Erythroblast (primary cell): Measurements from ENCODE around the gene ACR.
"Not testable (repeated sequence)": the region's sequence is repeated elsewhere in the genome, so short reads cannot be mapped to it uniquely, and the experiment has no call there.

Experiments
- DNase-seq, 2 experiments: peaks; one replicate each; lab custom pipeline; 2025; lab: John Stamatoyannopoulos, UW
- GATA1 ChIP-seq: IDR thresholded peaks from 2 replicates; pipeline ENCODE4 v1.6.1; 2011; ENCODE audit warnings: low read depth, mild to moderate bottlenecking, control low read depth, low read length, moderate library complexity
- POLR2A ChIP-seq: IDR thresholded peaks from 2 replicates; pipeline ENCODE4 v1.6.1; 2011; ENCODE audit warnings: mild to moderate bottlenecking, low read length

Gene ACR

DNA sequence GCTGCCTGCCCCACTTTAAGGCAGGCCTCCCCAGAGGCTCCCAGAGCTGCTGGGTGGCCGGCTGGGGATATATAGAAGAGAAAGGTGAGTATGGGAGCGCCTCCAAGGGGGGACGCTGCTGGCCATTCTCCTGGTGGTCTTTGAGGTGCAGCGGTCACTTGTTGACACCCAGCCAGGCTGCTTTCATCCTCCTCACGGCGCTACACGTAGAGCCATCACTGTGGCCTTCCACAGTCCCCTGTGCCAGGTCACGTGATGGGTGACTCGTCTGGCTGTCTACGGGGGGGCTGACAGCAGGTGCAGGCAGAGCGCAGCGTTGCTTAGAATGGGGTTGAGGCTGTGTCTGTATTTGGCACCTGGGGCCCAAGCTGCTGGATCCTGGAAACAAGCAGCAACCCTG, 1.9 kb downstream of the ACR start:
- TF ChIP-seq POLR2A (no peak), GATA1 (no peak)
- DNase-seq: no peak

DNA sequence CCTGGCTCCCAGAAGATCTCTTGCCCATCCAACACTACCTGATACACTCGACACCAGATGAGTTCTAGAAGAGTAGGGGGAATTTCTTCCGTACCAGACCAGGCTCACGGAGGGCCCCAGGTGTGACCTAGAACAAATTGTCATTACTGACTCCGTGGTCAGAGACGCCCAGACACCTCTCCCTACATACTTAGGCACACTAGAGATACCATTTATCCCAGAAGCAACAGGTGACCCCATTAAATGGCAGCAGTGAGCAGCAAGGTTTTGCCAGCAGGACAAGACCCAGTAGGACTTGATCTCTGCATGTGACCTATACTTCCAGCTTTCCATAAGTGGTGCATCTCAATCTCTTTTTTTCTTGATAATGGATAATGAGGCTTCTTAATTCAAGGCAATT, 2.7 kb downstream of the ACR start:
- DNase-seq: not testable (repeated sequence)

DNA sequence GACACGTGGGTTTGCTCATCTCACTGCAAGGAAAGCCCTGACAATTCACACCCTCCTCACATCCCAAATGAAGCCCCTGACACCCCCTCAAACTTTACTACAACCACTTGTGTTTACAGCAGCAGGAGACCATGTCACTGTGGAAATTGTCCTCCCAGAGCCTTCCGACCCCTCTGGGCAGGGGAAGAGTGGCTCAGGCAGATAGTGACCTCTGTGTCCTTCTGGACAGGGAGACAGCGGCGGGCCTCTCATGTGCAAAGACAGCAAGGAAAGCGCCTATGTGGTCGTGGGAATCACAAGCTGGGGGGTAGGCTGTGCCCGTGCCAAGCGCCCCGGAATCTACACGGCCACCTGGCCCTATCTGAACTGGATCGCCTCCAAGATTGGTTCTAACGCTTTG, 6.4 kb downstream of the ACR start:
- not testable (repeated sequence) for DNase-seq

DNA sequence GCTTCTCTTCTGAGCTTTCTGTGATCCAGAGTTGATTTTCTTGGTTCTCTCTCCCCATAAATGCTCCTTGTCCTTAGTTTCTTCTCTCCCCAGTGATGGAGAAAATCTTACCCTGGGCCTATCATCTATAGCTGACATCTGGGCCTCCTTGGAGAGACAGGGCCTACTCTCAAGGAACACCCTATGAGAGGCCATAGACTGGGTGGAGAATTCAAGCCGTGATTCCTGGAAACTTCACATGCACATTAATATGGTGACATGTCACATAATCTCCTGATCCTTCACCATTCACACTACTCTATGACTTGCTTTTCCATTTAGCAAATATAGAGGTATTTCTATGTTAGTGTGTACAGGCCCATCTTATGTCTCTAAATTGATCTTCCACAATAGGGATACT, 9.5 kb downstream of the ACR start:
- not testable (repeated sequence) for DNase-seq

DNA sequence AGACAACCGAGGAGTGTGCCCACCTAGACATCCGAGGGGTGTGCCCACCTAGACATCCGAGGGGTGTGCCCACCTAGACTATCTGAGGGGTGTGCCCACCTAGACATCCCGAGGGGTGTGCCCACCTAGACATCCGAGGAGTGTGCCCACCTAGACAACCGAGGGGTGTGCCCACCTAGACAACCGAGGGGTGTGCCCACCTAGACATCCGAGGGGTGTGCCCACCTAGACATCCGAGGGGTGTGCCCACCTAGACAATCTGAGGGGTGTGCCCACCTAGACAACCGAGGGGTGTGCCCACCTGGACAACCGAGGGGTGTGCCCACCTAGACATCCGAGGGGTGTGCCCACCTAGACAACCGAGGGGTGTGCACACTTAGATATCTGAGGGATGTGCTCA, 10.6 kb downstream of the ACR start:
- DNase-seq: not testable (repeated sequence)

DNA sequence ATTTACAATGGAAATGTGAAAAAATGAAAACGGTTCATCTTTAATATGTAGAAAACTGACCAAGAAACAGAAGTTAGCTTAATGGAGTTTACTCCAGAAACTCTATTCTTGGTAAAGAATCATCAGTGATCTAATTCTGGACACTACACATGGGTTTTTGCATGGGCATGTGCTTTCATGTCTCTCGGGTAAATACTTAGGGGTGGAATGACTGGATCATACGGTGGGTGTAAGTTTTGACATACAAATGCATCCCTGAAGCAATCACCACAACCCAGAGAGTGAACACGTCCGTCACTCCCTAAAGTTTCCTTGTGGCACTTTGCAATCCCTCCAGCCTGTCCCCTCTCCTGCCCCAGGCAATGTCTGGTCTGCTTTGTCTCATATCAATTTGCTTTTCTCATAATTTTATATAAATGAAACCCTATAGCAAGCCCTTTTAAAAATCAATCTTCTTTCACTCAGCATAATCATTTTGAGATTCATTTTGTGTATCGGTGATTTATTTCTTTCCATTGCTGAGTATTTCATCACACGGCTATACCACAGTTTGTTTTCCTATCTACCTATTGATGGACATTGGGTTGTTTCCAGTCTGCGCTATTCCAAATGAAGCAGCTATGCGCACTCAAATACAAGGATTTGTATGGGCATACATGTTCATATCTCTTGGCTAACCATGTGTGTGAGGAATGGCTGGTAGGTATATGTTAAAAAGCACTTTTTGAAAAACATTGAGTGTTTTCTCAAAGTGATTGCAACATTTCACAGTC, 11.5 kb downstream of the ACR start:
- not testable (repeated sequence) for DNase-seq

DNA sequence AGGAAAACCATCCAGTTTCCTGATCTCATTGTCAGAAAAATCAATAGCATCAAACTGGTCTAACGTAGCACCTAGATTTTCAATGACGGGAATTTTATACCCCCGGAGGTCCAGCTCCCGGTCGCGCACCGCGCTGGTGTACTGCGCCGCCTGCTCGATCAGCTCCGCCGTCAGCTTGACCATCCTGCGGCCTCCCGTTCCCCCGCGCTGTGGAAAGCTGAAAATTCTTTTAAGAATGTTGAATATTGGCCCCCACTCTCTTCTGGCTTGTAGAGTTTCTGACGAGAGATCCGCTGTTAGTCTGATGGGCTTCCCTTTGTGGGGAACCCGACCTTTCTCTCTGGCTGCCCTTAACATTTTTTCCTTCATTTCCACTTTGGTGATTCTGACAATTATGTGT, 17.2 kb downstream of the ACR start:
- DNase-seq: not testable (repeated sequence)

DNA sequence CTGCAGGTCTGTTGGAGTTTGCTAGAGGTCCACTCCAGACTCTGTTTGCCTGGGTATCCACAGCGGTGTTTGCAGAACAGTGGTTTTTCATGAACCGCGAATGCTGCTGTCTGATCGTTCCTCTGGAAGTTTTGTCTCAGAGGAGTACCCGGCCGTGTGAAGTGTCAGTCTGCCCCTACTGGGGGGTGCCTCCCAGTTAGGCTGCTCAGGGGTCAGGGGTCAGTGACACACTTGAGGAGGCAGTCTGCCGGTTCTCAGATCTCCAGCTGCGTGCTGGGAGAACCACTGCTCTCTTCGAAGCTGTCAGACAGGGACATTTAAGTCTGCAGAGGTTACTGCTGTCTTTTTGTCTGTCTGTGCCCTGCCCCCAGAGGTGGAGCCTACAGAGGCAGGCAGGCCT, 18.4 kb downstream of the ACR start:
- not testable (repeated sequence) for DNase-seq

DNA sequence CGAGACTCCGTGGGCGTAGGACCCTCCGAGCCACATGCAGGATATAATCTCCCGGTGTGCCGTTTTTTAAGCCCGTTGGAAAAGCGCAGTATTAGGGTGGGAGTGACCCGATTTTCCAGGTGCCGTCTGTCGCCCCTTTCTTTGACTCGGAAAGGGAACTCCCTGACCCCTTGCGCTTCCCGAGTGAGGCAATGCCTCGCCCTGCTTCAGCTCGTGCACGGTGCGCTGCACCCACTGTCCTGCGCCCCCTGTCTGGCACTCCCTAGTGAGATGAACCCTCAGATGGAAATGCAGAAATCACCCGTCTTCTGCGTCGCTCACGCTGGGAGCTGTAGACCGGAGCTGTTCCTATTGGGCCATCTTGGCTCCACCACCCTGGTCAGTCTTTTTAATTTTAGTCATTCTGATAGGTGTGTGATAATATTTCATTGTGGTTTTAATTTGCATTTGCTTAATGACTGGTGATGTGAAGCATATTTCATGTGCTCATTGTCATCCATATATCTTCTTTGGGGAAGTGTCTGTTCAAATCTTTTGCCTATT, 19.0 kb downstream of the ACR start:
- peak; percentile 44 to 62 for DNase-seq

DNA sequence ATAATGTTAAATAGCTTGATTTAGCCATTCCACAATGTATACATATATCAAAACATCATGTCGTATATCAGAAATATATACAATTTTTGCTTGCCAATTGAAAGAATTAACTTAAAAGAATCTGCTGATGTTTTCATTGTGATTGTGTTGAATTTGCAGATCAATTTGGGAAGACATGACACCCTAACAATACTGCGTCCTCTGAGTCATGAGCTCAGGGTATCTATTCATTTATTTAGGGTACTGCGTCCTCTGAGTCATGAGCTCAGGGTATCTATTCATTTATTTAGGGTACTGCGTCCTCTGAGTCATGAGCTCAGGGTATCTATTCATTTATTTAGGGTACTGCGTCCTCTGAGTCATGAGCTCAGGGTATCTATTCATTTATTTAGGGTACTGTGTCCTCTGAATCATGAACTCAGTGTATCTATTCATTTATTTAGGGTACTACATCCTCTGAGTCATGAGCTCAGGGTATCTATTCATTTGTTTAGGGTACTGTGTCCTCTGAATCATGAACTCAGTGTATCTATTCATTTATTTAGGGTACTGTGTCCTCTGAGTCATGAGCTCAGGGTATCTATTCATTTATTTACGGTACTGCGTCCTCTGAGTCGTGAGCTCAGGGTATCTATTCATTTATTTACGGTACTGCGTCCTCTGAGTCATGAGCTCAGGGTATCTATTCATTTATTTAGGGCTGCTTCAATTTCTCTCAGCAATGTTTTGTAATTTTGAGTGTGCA, 21.8 kb downstream of the ACR start:
- peak in 1 of 2 experiments; percentile 25 for DNase-seq

DNA sequence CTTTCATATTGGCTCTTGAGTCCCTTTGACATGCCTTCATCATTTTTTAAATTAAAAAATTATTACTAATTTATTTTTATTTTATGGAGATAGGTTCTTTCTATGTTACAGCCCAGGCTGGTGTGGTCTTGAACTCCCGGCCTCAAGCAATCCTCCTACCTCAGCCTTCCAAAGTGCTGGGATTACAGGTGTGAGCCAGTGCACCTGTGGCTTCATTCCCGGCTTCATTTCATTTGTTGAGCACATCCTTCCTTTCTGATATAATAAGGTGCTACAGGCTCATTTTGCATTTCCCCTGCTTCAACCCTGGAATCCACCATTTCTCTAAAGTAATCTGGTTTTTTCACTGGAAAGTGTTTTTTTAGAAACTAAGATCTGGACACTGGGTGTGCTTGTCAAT, 23.8 kb downstream of the ACR start:
- DNase-seq: not testable (repeated sequence)

DNA sequence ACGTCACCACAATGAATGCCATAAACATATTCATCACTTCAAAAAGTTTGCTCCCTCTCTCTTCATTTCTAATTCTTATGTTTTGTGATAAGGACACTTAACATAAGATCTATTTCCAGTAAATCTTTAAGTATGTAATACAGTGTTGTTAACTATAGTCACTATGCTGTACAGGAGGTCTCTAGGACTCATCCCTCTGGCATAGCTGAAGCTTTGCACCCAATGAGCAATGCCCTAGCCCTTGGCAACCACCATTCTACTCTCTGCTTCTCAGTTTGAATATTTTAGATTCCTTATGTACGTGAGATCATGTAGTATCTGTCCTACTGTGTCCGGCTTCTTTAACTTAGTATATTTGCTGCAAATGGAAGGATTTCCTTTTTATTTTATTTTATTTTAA, 26.3 kb downstream of the ACR start:
- not testable (repeated sequence) for DNase-seq

DNA sequence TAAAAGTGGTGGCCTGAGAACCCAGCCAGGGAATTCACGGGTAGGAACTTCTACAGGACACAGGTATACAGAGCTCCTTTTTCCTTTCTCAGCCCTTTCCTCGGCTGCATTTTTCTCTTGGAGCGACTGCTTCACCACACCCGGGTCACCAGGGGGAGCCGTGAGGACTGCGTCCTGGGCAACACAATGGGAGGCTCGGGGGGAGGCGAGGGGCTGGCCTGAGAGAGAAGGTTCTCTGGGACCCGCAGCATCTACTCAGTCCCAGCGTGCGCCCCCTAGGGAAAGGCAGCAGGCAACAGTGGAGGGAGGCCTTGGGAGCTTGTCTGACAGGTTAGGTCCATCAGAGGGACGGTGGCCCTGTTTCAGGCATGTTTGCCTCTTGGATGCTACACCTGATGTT, 37.1 kb downstream of the ACR start:
- peak; percentile 59 to 69 for DNase-seq

DNA sequence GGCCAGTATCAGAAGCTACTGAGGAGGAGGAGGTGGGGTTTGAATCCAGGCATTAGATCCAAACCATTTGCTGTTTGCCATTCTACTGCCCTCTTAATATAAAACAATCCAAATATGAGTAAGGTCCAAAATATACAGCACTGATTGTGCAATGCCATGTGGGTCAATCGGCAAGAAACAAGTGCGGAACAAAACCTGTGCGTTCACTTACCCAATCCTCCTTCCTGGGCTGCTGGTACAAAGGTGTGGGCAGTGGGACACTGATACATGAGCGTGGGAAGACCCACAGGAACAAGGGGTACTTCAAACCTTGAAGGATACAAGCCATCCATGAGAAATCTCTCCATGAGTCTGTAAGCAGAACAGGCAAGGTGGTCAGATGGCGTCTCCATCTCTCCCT, 39.6 kb downstream of the ACR start:
- DNase-seq: not testable (repeated sequence)

DNA sequence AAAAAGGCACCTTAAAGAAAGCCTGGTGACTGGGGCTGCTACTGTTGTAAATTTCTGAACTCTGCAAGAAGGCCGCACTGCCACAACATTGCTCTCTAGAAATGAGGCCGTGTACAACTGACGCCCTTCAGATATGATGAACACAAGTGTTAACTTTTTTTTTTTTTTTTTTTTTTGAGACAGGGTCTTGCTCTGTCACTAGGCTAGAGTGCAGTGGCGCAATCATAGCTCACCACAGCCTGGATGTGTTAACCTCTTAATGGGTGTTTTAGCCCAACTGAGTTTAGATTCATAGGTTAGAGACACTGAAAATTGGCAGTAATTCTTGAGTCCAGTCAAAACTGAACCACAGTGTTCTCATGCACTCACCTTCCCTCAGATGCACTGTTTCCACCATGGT, 42.2 kb downstream of the ACR start:
- DNase-seq: not testable (repeated sequence)

DNA sequence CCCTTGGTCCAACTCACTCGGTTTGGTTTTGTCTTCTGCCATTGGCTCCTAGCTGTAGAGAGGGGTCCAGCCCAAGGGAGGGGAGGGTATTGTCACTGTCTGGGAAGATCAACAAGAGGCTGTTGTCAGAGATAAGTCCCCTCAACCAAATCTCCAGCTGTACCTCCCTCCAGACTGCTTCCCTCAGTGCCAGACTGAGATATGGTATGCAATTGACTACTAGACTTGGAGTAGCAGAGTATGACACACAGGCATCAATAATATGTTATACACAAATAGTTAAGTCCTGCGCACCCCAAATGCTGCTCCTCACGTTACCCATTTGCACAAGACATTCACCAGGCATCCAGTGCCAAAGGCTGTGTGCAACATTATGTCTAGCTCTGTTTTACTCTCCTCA, 44.2 kb downstream of the ACR start:
- DNase-seq: peak; percentile 10 to 55
